SK-N-MC (cell line): ENCODE results near the gene ABCB6.

ENCODE experiments used
- EZH2 ChIP-seq: fragments of 200-600 bp; sonication (generic); IDR thresholded peaks from one replicate; pipeline ENCODE4 v1.6.1; 2017; ENCODE audit warnings: antibody characterized with exemption
- FOXP2 ChIP-seq: optimal IDR thresholded peaks from 2 replicates; pipeline ENCODE3; 2011; ENCODE audit warnings: mild to moderate bottlenecking, moderate library complexity; ENCODE audit not compliant: insufficient read depth; ENCODE audit errors: extremely low read length, control extremely low read depth
- POLR2AphosphoS5 ChIP-seq: IDR thresholded peaks from 2 replicates; pipeline ENCODE4 v1.6.1; 2012; ENCODE audit warnings: mild to moderate bottlenecking, low read depth, low read length, borderline replicate concordance

- TF ChIP-seq POLR2AphosphoS5 (peak; percentile 85), EZH2 (no peak), FOXP2 (no peak)
These were observed 41.8 kb downstream of the ABCB6 start, which contains the start of gene CNPPD1 for GRCh38 chr2:219176818-219177551.
